Bronchial epithelial cell (primary cell): ENCODE data around the gene LMO7. TPM values are rescaled to one million over a fixed set of nuclear protein-coding genes. Genes with fewer than 3 reads are reported as not detected.
"Not testable (repeated sequence)": the region's sequence is repeated elsewhere in the genome, so short reads cannot be mapped to it uniquely, and the experiment has no call there.

Source experiments
- DNase-seq: peaks from one replicate; pipeline ENCODE4 v3.0.0-alpha.2; 2010; ENCODE audit warnings: low read depth
- FAIRE-seq: peaks from 2 replicates; lab custom pipeline; 2011; peaks lifted over from hg19 to GRCh38; lab: Jason Lieb, UNC
- H3K27me3 ChIP-seq: 2 replicates; pipeline ENCODE4 v1.5.1; 2011; ENCODE audit warnings: low read length; ENCODE audit not compliant: control insufficient read depth, insufficient read depth
- H3K36me3 ChIP-seq: 2 replicates; pipeline ENCODE4 v1.5.1; 2011; ENCODE audit warnings: low read length; ENCODE audit not compliant: control insufficient read depth, insufficient read depth
- H3K4me3 ChIP-seq: 2 replicates; pipeline ENCODE4 v1.5.1; 2011; ENCODE audit warnings: mild to moderate bottlenecking, low read depth, low read length, control low read depth
- total RNA-seq: library from RNA; depleted of rRNA; stranded (reverse); fragments of >200 nt; gene quantifications from 2 replicates; pipeline ENCODE4 v1.2.1, GENCODE V29; 2014
- TF ChIP-seq, protein P1 (sequence below): IDR thresholded peaks from 2 replicates; pipeline ENCODE4 v1.5.1; 2011; ENCODE audit warnings: mild to moderate bottlenecking, moderate library complexity, low read length, control low read depth, inconsistent platforms; ENCODE audit not compliant: insufficient read depth, severe bottlenecking

LMO7 gene
- total RNA-seq, 1 donor from 2014 or later: 150 TPM

DNA sequence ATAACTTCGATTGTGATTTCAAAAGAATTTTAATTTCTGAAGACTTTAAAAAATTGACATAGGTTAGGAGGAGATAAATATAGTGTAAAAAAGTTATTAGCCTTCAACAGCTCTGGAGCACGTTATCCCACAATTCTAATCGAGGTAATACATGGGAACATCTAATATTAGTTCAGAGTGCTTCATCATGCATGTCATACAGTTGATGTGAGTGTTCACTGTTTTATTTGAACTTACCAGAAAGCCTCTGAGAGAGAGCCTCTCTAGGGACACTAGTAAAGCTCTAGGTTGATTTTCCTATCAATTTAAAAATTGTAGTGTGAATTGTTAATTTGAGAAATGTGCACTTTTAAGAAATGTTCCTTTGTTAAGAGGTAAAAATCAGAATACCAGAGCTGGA, 140.4 kb downstream of the LMO7 start:
- FAIRE-seq: no peak
- Histone ChIP-seq H3K27me3 (no peaks in the 10 kb centered on the region), H3K36me3 (no peaks in the 10 kb centered on the region), H3K4me3 (no peak overlapping the region)
- TF ChIP-seq, protein P1, sequence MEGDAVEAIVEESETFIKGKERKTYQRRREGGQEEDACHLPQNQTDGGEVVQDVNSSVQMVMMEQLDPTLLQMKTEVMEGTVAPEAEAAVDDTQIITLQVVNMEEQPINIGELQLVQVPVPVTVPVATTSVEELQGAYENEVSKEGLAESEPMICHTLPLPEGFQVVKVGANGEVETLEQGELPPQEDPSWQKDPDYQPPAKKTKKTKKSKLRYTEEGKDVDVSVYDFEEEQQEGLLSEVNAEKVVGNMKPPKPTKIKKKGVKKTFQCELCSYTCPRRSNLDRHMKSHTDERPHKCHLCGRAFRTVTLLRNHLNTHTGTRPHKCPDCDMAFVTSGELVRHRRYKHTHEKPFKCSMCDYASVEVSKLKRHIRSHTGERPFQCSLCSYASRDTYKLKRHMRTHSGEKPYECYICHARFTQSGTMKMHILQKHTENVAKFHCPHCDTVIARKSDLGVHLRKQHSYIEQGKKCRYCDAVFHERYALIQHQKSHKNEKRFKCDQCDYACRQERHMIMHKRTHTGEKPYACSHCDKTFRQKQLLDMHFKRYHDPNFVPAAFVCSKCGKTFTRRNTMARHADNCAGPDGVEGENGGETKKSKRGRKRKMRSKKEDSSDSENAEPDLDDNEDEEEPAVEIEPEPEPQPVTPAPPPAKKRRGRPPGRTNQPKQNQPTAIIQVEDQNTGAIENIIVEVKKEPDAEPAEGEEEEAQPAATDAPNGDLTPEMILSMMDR: no peak
- no peak for DNase-seq

- Histone ChIP-seq H3K4me3 (no peak overlapping the region), H3K27me3 (no peaks in the 10 kb centered on the region), H3K36me3 (peaks cover 2% of the 10 kb centered on the region)
- TF ChIP-seq, protein P1: no peak
- FAIRE-seq (no peak), DNase-seq (no peak)
Measured at GRCh38 chr13:75779393-75779792, 143.3 kb downstream of the LMO7 start.

DNA sequence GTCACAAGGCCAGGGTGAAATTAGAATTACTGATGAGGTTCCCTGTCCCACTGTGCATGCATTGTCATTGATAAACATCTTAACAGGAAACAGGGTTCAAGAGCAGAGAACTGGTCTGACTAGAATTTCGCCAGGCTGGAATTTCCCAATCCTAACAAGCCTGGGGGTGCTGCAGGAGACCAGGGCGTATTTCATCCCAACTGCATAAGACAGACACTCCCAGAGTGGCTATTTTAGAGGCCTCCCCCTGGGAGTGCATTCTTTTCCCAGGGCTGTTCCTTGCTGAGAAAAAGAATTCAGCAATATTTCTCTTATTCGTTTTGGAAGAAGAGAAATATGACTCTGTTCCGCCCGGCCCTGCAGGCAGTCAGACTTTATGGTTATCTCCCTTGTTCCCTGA, 144.0 kb downstream of the LMO7 start:
- not testable (repeated sequence) for FAIRE-seq, DNase-seq, H3K27me3 ChIP-seq, H3K36me3 ChIP-seq, H3K4me3 ChIP-seq

GRCh38 chr13:75782985-75783384, 146.9 kb downstream of the LMO7 start:
- no peak for DNase-seq
- TF ChIP-seq, protein P1: no peak
- Histone ChIP-seq H3K27me3 (no peaks in the 10 kb centered on the region), H3K4me3 (no peak overlapping the region), H3K36me3 (peaks cover 2% of the 10 kb centered on the region)
- no peak for FAIRE-seq

GRCh38 chr13:75784003-75784402, 147.9 kb downstream of the LMO7 start:
- H3K36me3 ChIP-seq: peaks cover 2% of the 10 kb centered on the region
- no peak for DNase-seq
- no peak overlapping the region for H3K4me3 ChIP-seq
- no peak for FAIRE-seq
- no peaks in the 10 kb centered on the region for H3K27me3 ChIP-seq
- TF ChIP-seq, protein P1: no peak

GRCh38 chr13:75785130-75785529, 149.0 kb downstream of the LMO7 start:
- peak; percentile 48 for DNase-seq
- no peaks in the 10 kb centered on the region for H3K27me3 ChIP-seq
- peaks cover 2% of the 10 kb centered on the region for H3K36me3 ChIP-seq
- TF ChIP-seq, protein P1: no peak
- FAIRE-seq: no peak
- no peak overlapping the region for H3K4me3 ChIP-seq
